Tibial nerve (tissue), 4 donors: Measurements from ENCODE around the gene HSF4.

Experiments used
- EP300 ChIP-seq, 2 donors: sonication (generic); formaldehyde crosslinking; IDR thresholded peaks; one replicate each; pipeline ENCODE4 v1.6.1; 2017; ENCODE audit warnings: antibody characterized with exemption in 2 of 2, mild to moderate bottlenecking in 1 of 2
- POLR2A ChIP-seq, 2 donors: fragments of 450-650 bp; IDR thresholded peaks; one replicate each; pipeline ENCODE4 v1.6.1; 2017; ENCODE audit warnings: antibody characterized with exemption in 2 of 2, mild to moderate bottlenecking in 2 of 2, moderate library complexity in 2 of 2
- TF ChIP-seq, protein P1 (sequence below), 5 experiments: fragments of 200-600 bp in 3 of 5; fragments of 450-650 bp in 2 of 5; sonication (generic) in 3 of 5; IDR thresholded peaks; one replicate each; pipeline ENCODE4 v1.5.1; 2016 to 2019; ENCODE audit warnings: antibody characterized with exemption in 5 of 5, mild to moderate bottlenecking in 3 of 5, moderate library complexity in 2 of 5

DNA sequence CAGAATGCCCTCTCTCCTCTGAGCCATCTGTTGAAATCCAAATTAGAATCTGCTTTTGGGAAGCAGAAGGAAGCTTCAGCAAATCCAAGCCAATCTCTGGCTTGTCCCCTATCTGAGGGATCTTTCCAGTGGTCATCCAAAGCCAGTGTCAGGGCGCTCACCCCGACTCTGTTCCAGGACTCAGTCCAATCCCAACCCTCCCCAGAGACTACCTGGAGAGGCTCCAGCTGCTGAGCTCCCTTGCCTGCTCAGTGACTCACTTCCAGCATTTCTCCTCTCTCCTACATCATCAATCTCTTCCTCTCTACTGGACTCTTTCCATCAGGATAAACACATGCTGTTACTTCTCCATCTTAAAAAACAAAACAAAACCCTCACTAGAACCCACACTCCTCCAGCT lies 16.8 kb downstream of the HSF4 start:
- TF ChIP-seq, protein P1, sequence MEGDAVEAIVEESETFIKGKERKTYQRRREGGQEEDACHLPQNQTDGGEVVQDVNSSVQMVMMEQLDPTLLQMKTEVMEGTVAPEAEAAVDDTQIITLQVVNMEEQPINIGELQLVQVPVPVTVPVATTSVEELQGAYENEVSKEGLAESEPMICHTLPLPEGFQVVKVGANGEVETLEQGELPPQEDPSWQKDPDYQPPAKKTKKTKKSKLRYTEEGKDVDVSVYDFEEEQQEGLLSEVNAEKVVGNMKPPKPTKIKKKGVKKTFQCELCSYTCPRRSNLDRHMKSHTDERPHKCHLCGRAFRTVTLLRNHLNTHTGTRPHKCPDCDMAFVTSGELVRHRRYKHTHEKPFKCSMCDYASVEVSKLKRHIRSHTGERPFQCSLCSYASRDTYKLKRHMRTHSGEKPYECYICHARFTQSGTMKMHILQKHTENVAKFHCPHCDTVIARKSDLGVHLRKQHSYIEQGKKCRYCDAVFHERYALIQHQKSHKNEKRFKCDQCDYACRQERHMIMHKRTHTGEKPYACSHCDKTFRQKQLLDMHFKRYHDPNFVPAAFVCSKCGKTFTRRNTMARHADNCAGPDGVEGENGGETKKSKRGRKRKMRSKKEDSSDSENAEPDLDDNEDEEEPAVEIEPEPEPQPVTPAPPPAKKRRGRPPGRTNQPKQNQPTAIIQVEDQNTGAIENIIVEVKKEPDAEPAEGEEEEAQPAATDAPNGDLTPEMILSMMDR (IDR thresholded peaks at IDR 0.05) = no peak
- TF ChIP-seq POLR2A (IDR thresholded peaks at IDR 0.05) (no peak), EP300 (IDR thresholded peaks at IDR 0.05) (no peak)
